ENCODE measurements around the gene ATP2B3. TPM values are rescaled to one million over a fixed set of nuclear protein-coding genes. Genes with fewer than 3 reads are reported as not detected.

Gene ATP2B3
- polyA plus RNA-seq, 1 donor from 2014 or later = 5.3 TPM

GRCh38 chrX:153592966-153593688, 75.7 kb downstream of the ATP2B3 start (continued):
- TF ChIP-seq EP300 (conservative IDR thresholded peaks at IDR 0.05; ENCODE audit: poor library complexity, severe bottlenecking) = no peak

GRCh38 chrX:153593811-153594500, 76.5 kb downstream of the ATP2B3 start:
- Histone ChIP-seq H3K79me2 (replicated peaks; ENCODE audit: insufficient read depth, low read length) (no peaks in the 10 kb centered on the region), H4K20me1 (ENCODE audit: insufficient read depth) (no peaks in the 10 kb centered on the region), H3K27ac (ENCODE audit: low read length) (no peak overlapping the region), H2AFZ (ENCODE audit: low read depth, low read length) (no peak overlapping the region), H3K27me3 (ENCODE audit: insufficient read depth, low read depth, low read length) (no peaks in the 10 kb centered on the region), H3K4me3 (ENCODE audit: low read length) (no peak overlapping the region), H3K9ac (ENCODE audit: low read length) (no peak overlapping the region), H3F3A (ENCODE audit: insufficient read depth, low read length, poor library complexity, severe bottlenecking) (no peaks in the 10 kb centered on the region), H3K9me2 (ENCODE audit: insufficient read depth, low read length) (no peaks in the 10 kb centered on the region), H3K9me3 (ENCODE audit: low read length) (no peaks in the 10 kb centered on the region), H3K4me2 (ENCODE audit: low read length) (no peak overlapping the region), H3K36me3 (ENCODE audit: insufficient read depth, low read length) (no peaks in the 10 kb centered on the region)
- no peak for TF ChIP-seq CTCF (IDR thresholded peaks at IDR 0.05; ENCODE audit: poor library complexity, severe bottlenecking)
- no peak for TF ChIP-seq EZH2 (IDR thresholded peaks at IDR 0.05; ENCODE audit: borderline replicate concordance, insufficient read depth, low read length, poor library complexity, severe bottlenecking)
- no peak for TF ChIP-seq POLR2AphosphoS5 (IDR thresholded peaks at IDR 0.05)
- TF ChIP-seq RAD21 (conservative IDR thresholded peaks at IDR 0.05) = no peak
- no peak for TF ChIP-seq TAF1 (IDR thresholded peaks at IDR 0.05; ENCODE audit: low read depth)
- TF ChIP-seq EP300 (conservative IDR thresholded peaks at IDR 0.05; ENCODE audit: poor library complexity, severe bottlenecking) = no peak
- TF ChIP-seq, protein P1, sequence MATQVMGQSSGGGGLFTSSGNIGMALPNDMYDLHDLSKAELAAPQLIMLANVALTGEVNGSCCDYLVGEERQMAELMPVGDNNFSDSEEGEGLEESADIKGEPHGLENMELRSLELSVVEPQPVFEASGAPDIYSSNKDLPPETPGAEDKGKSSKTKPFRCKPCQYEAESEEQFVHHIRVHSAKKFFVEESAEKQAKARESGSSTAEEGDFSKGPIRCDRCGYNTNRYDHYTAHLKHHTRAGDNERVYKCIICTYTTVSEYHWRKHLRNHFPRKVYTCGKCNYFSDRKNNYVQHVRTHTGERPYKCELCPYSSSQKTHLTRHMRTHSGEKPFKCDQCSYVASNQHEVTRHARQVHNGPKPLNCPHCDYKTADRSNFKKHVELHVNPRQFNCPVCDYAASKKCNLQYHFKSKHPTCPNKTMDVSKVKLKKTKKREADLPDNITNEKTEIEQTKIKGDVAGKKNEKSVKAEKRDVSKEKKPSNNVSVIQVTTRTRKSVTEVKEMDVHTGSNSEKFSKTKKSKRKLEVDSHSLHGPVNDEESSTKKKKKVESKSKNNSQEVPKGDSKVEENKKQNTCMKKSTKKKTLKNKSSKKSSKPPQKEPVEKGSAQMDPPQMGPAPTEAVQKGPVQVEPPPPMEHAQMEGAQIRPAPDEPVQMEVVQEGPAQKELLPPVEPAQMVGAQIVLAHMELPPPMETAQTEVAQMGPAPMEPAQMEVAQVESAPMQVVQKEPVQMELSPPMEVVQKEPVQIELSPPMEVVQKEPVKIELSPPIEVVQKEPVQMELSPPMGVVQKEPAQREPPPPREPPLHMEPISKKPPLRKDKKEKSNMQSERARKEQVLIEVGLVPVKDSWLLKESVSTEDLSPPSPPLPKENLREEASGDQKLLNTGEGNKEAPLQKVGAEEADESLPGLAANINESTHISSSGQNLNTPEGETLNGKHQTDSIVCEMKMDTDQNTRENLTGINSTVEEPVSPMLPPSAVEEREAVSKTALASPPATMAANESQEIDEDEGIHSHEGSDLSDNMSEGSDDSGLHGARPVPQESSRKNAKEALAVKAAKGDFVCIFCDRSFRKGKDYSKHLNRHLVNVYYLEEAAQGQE (IDR thresholded peaks at IDR 0.05; ENCODE audit: borderline replicate concordance) = no peak
- no peak for TF ChIP-seq SMC3 (conservative IDR thresholded peaks at IDR 0.05; ENCODE audit: poor library complexity)

DNA sequence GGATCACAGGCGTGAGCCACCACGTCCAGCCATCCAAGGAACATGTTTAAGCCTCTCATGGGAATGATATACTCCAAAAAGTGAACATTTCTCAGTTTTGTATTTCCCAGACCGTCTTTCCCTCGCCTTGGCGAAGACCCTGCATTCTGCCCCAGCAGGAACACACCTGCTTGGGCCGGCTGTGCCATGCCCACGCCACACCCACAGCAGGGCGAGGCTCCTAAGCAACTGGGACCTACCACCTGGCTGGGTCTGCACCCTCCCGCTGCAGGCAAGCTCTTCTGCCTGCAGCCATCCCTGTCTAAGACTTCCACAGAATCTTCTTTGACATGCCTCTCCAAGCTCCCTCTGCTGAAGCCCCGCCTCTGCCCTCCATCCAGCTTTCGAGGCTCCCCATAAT, 77.9 kb downstream of the ATP2B3 start:
- Histone ChIP-seq H3K4me3 (ENCODE audit: low read length) (no peak overlapping the region), H3K27me3 (ENCODE audit: insufficient read depth, low read depth, low read length) (no peaks in the 10 kb centered on the region), H3K9ac (ENCODE audit: low read length) (no peak overlapping the region), H3K27ac (ENCODE audit: low read length) (no peak overlapping the region), H3K9me3 (ENCODE audit: low read length) (no peaks in the 10 kb centered on the region), H3F3A (ENCODE audit: insufficient read depth, low read length, poor library complexity, severe bottlenecking) (no peaks in the 10 kb centered on the region), H4K20me1 (ENCODE audit: insufficient read depth) (no peaks in the 10 kb centered on the region), H3K9me2 (ENCODE audit: insufficient read depth, low read length) (no peaks in the 10 kb centered on the region), H2AFZ (ENCODE audit: low read depth, low read length) (no peak overlapping the region), H3K79me2 (replicated peaks; ENCODE audit: insufficient read depth, low read length) (no peaks in the 10 kb centered on the region), H3K36me3 (ENCODE audit: insufficient read depth, low read length) (no peaks in the 10 kb centered on the region), H3K4me2 (ENCODE audit: low read length) (no peak overlapping the region)
- TF ChIP-seq POLR2AphosphoS5 (IDR thresholded peaks at IDR 0.05) (no peak), TAF1 (IDR thresholded peaks at IDR 0.05; ENCODE audit: low read depth) (no peak), MXI1 (conservative IDR thresholded peaks at IDR 0.05; ENCODE audit: poor library complexity, severe bottlenecking) (no peak)
- TF ChIP-seq, protein P1 (IDR thresholded peaks at IDR 0.05; ENCODE audit: borderline replicate concordance) = no peak

Measured in neural cell (in vitro differentiated cells).